HepG2 (cell line): Measurements from ENCODE around the gene ATP9B. TPM values are rescaled to one million over a fixed set of nuclear protein-coding genes. Genes with fewer than 3 reads are reported as not detected.
A peak's percentile ranks its signal among the peaks of the same experiment; 100 is the strongest.

ENCODE experiments used
- BRCA1 ChIP-seq: sonication (generic); formaldehyde crosslinking; IDR thresholded peaks from 2 replicates; pipeline ENCODE4 v1.4.0; 2020; ENCODE audit warnings: missing genetic modification reagents
- CHD4 ChIP-seq: fragments of 200-600 bp; sonication (generic); IDR thresholded peaks from 2 replicates; pipeline ENCODE4 v1.7.0; 2017; ENCODE audit warnings: mild to moderate bottlenecking, low read length, borderline replicate concordance
- HOXA9 ChIP-seq: sonication (generic); formaldehyde crosslinking; IDR thresholded peaks from 2 replicates; pipeline ENCODE4 v1.8.1; 2022; ENCODE audit warnings: missing genetic modification reagents, mild to moderate bottlenecking, moderate library complexity, borderline replicate concordance
- IRF2 ChIP-seq: IDR thresholded peaks from 2 replicates; pipeline ENCODE4 v1.6.1; 2018; ENCODE audit warnings: missing genetic modification reagents, missing compliant biosample characterization
- MXI1 ChIP-seq: IDR thresholded peaks from 3 replicates; pipeline ENCODE4 v1.6.1; 2012; ENCODE audit warnings: low read depth, low read length, inconsistent platforms, borderline replicate concordance
- REL ChIP-seq: sonication (generic); formaldehyde crosslinking; conservative IDR thresholded peaks from 2 replicates; pipeline ENCODE4 v1.8.0; 2022; ENCODE audit warnings: mild to moderate bottlenecking, missing genetic modification reagents, moderate library complexity
- SMAD3 ChIP-seq: sonication (generic); formaldehyde crosslinking; IDR thresholded peaks from 2 replicates; pipeline ENCODE4 v1.4.0; 2020; ENCODE audit warnings: missing genetic modification reagents
- SRSF1 ChIP-seq: fragments of 200-400 bp; formaldehyde crosslinking; optimal IDR thresholded peaks from 2 replicates; pipeline ENCODE3; 2017; ENCODE audit warnings: mild to moderate bottlenecking, low read depth, low read length, moderate library complexity
- TCF12 ChIP-seq, 2 experiments: fragments of 450-650 bp in 1 of 2; sonication (generic) in 1 of 2; formaldehyde crosslinking in 1 of 2; IDR thresholded peaks; 2 replicates each; pipeline versions ENCODE4 v1.6.1 to v1.8.0; 2017 to 2022; ENCODE audit warnings: antibody characterized with exemption in 1 of 2, mild to moderate bottlenecking in 1 of 2, missing genetic modification reagents in 1 of 2, moderate library complexity in 1 of 2
- YEATS2 ChIP-seq: sonication (generic); formaldehyde crosslinking; IDR thresholded peaks from 2 replicates; pipeline ENCODE4 v1.4.0; 2020; ENCODE audit warnings: missing genetic modification reagents, borderline replicate concordance
- ZBTB38 ChIP-seq: sonication (generic); formaldehyde crosslinking; IDR thresholded peaks from 2 replicates; pipeline ENCODE4 v1.5.1; 2020; ENCODE audit warnings: mild to moderate bottlenecking, missing genetic modification reagents
- ZNF446 ChIP-seq: sonication (generic); formaldehyde crosslinking; IDR thresholded peaks from 2 replicates; pipeline ENCODE4 v1.5.0; 2020; ENCODE audit warnings: mild to moderate bottlenecking, missing genetic modification reagents
- ZNF652 ChIP-seq: IDR thresholded peaks from 2 replicates; pipeline ENCODE4 v1.6.1; 2016; ENCODE audit warnings: low read depth, borderline replicate concordance
- polyA plus RNA-seq, 8 experiments: library from polyadenylated mRNA; depleted of rRNA in 3 of 8; stranded (reverse) in 7 of 8; unstranded in 1 of 8; fragments of >200 nt; fragmentation: Illumina TruSeq in 4 of 8; extraction: Trizol in 4 of 8; gene quantifications; 2 replicates each; pipeline versions ENCODE4 v1.2.1 to v1.2.3, GENCODE V29; 2011 to 2016; ENCODE audit warnings: low read depth in 4 of 8, missing spikeins in 1 of 8, mixed read lengths in 1 of 8; ENCODE audit not compliant: insufficient read depth in 1 of 8
- total RNA-seq, 5 experiments: library from RNA; depleted of rRNA; stranded (reverse); fragments of >200 nt; fragmentation: Illumina TruSeq; extraction: Trizol; gene quantifications; 2 replicates each; pipeline ENCODE4 v1.2.3, GENCODE V29; 2016; ENCODE audit warnings: low read depth in 1 of 5
- TF ChIP-seq, protein P1 (sequence below): sonication (generic); formaldehyde crosslinking; IDR thresholded peaks from 2 replicates; pipeline ENCODE4 v1.5.0; 2020; ENCODE audit warnings: mild to moderate bottlenecking, missing genetic modification reagents
- TF ChIP-seq, protein P2 (sequence below): sonication (generic); formaldehyde crosslinking; IDR thresholded peaks from 2 replicates; pipeline ENCODE4 v1.4.0; 2020; ENCODE audit warnings: missing genetic modification reagents, mild to moderate bottlenecking, borderline replicate concordance
- TF ChIP-seq, protein P3 (sequence below): sonication (generic); formaldehyde crosslinking; IDR thresholded peaks from 2 replicates; pipeline ENCODE4 v1.9.0; 2021; ENCODE audit warnings: missing genetic modification reagents, borderline replicate concordance
- TF ChIP-seq, protein P4 (sequence below): sonication (generic); formaldehyde crosslinking; IDR thresholded peaks from 2 replicates; pipeline ENCODE4 v1.4.0; 2020; ENCODE audit warnings: mild to moderate bottlenecking, missing genetic modification reagents

ATP9B gene
- total and polyA plus RNA-seq, 2 of the 13 experiments (the other 11 are each of a cell fraction or from before 2014, with no cell fraction given): 10.8 to 11.3 TPM

DNA sequence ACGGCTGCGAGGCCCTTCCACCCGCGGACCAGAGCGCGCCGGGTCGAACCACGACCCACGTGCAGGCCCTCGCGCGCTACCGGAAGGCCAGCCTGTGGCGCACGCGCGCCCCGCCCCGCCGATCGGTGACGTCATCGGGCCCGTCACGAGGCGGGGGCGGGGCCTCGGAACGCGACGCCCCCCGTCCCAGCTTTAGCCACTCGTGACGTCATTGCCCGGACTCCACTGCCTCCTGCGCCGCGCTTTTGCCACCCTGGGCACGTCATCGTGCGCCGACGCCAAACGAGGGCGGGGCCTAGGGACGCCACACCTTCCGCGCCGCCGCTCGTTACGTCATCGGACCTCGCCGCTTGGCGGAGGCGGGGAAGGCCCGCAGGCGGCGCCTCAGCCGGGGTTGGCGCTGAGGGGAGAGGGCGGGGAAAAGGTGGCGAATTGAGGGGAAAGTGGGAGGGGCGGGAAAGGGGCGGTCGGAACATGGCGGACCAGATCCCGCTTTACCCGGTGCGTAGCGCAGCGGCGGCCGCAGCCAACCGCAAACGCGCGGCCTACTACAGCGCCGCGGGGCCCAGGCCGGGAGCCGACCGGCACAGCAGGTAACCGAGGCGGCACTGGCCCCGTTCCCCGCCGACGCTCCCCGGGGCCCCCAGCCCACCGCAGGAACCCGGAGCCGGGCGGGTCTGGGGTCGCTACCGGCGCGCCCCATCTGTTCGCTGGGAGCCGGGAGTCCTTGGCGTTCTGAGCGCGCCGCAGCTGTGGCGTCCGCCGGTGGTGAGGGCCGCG is at the start of gene ATP9B (continued):
- peak; percentile 50 for TF ChIP-seq ZBTB38 (CRISPR knock-in tag)
- TF ChIP-seq MXI1: peak; percentile 39; the same call in 1 of the 3 replicates
- no peak for TF ChIP-seq BRCA1 (CRISPR knock-in tag)
- TF ChIP-seq YEATS2: peak; percentile 75
- TF ChIP-seq, protein P1, sequence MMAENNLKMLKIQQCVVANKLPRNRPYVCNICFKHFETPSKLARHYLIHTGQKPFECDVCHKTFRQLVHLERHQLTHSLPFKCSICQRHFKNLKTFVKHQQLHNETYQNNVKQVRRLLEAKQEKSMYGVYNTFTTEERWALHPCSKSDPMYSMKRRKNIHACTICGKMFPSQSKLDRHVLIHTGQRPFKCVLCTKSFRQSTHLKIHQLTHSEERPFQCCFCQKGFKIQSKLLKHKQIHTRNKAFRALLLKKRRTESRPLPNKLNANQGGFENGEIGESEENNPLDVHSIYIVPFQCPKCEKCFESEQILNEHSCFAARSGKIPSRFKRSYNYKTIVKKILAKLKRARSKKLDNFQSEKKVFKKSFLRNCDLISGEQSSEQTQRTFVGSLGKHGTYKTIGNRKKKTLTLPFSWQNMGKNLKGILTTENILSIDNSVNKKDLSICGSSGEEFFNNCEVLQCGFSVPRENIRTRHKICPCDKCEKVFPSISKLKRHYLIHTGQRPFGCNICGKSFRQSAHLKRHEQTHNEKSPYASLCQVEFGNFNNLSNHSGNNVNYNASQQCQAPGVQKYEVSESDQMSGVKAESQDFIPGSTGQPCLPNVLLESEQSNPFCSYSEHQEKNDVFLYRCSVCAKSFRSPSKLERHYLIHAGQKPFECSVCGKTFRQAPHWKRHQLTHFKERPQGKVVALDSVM: 0 out of 2 replicates have a peak, but pooled peaks have one; percentile 3
- TF ChIP-seq ZNF652 (CRISPR knock-in tag): no peak
- no peak for TF ChIP-seq SRSF1
- TF ChIP-seq SMAD3 (CRISPR knock-in tag): no peak
- no peak for TF ChIP-seq HOXA9
- TF ChIP-seq CHD4: no peak
- peak; percentile 77 for TF ChIP-seq IRF2 (CRISPR knock-in tag)
- no peak for TF ChIP-seq ZNF446
- TF ChIP-seq, protein P2, sequence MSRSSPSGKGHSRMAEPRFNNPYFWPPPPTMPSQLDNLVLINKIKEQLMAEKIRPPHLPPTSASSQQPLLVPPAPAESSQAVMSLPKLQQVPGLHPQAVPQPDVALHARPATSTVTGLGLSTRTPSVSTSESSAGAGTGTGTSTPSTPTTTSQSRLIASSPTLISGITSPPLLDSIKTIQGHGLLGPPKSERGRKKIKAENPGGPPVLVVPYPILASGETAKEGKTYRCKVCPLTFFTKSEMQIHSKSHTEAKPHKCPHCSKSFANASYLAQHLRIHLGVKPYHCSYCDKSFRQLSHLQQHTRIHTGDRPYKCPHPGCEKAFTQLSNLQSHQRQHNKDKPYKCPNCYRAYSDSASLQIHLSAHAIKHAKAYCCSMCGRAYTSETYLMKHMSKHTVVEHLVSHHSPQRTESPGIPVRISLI (CRISPR knock-in tag): no peak
- TF ChIP-seq, protein P3, sequence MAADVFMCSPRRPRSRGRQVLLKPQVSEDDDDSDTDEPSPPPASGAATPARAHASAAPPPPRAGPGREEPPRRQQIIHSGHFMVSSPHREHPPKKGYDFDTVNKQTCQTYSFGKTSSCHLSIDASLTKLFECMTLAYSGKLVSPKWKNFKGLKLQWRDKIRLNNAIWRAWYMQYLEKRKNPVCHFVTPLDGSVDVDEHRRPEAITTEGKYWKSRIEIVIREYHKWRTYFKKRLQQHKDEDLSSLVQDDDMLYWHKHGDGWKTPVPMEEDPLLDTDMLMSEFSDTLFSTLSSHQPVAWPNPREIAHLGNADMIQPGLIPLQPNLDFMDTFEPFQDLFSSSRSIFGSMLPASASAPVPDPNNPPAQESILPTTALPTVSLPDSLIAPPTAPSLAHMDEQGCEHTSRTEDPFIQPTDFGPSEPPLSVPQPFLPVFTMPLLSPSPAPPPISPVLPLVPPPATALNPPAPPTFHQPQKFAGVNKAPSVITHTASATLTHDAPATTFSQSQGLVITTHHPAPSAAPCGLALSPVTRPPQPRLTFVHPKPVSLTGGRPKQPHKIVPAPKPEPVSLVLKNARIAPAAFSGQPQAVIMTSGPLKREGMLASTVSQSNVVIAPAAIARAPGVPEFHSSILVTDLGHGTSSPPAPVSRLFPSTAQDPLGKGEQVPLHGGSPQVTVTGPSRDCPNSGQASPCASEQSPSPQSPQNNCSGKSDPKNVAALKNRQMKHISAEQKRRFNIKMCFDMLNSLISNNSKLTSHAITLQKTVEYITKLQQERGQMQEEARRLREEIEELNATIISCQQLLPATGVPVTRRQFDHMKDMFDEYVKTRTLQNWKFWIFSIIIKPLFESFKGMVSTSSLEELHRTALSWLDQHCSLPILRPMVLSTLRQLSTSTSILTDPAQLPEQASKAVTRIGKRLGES: no peak
- no peak for TF ChIP-seq REL (CRISPR knock-in tag)
- no peak for TF ChIP-seq TCF12 (IDR thresholded peaks at IDR 0.05)
- no peak; the same call in 1 of the 2 replicates for TF ChIP-seq TCF12 (CRISPR knock-in tag; IDR thresholded peaks at IDR 0.05)
- TF ChIP-seq, protein P4, sequence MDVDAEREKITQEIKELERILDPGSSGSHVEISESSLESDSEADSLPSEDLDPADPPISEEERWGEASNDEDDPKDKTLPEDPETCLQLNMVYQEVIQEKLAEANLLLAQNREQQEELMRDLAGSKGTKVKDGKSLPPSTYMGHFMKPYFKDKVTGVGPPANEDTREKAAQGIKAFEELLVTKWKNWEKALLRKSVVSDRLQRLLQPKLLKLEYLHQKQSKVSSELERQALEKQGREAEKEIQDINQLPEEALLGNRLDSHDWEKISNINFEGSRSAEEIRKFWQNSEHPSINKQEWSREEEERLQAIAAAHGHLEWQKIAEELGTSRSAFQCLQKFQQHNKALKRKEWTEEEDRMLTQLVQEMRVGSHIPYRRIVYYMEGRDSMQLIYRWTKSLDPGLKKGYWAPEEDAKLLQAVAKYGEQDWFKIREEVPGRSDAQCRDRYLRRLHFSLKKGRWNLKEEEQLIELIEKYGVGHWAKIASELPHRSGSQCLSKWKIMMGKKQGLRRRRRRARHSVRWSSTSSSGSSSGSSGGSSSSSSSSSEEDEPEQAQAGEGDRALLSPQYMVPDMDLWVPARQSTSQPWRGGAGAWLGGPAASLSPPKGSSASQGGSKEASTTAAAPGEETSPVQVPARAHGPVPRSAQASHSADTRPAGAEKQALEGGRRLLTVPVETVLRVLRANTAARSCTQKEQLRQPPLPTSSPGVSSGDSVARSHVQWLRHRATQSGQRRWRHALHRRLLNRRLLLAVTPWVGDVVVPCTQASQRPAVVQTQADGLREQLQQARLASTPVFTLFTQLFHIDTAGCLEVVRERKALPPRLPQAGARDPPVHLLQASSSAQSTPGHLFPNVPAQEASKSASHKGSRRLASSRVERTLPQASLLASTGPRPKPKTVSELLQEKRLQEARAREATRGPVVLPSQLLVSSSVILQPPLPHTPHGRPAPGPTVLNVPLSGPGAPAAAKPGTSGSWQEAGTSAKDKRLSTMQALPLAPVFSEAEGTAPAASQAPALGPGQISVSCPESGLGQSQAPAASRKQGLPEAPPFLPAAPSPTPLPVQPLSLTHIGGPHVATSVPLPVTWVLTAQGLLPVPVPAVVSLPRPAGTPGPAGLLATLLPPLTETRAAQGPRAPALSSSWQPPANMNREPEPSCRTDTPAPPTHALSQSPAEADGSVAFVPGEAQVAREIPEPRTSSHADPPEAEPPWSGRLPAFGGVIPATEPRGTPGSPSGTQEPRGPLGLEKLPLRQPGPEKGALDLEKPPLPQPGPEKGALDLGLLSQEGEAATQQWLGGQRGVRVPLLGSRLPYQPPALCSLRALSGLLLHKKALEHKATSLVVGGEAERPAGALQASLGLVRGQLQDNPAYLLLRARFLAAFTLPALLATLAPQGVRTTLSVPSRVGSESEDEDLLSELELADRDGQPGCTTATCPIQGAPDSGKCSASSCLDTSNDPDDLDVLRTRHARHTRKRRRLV (CRISPR knock-in tag): no peak
